ENCODE data around the gene CD52. TPM values are rescaled to one million over a fixed set of nuclear protein-coding genes. Genes with fewer than 3 reads are reported as not detected.

The CD52 gene
- polyA plus RNA-seq, 1 experiment: not detected

DNA sequence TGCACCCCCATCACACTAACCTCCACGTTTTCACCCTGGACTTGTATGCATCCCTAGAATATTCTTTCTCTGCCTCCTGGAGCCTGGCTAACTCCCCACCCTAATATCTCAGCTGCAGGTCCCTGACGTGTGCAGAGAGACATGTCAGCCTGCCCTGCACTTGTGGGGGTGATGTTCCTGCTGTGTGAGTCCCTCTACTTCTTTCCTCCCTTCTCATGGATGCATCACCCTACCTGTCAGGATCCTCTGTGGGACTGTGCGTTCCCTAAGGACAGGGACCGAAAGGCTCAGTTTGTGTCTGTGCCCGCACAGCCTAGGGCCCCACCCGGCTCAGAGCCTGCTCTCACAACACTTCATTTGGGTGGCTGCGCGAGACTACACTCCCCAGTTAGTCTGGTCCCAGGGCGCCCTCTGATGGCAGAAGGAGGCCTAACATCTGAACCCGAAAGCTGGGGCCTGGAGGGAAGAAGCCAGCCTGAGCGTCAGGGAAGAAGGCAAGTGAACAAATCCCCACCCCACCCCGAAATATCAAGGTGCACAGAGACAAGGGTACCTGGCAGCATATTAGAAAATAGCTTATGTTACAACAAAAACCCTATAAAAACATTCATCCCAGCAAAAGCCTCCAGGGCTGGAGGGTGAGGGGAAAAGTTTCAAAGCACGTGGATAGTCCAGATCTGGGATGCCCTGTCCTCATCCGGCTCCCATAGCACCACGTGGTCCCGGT lies 3.7 kb downstream of the CD52 start:
- TF ChIP-seq, protein P1, sequence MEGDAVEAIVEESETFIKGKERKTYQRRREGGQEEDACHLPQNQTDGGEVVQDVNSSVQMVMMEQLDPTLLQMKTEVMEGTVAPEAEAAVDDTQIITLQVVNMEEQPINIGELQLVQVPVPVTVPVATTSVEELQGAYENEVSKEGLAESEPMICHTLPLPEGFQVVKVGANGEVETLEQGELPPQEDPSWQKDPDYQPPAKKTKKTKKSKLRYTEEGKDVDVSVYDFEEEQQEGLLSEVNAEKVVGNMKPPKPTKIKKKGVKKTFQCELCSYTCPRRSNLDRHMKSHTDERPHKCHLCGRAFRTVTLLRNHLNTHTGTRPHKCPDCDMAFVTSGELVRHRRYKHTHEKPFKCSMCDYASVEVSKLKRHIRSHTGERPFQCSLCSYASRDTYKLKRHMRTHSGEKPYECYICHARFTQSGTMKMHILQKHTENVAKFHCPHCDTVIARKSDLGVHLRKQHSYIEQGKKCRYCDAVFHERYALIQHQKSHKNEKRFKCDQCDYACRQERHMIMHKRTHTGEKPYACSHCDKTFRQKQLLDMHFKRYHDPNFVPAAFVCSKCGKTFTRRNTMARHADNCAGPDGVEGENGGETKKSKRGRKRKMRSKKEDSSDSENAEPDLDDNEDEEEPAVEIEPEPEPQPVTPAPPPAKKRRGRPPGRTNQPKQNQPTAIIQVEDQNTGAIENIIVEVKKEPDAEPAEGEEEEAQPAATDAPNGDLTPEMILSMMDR (IDR thresholded peaks at IDR 0.05; ENCODE audit: low read depth, low read length): peak; percentile 88
- Histone ChIP-seq H3K4me3 (ENCODE audit: low read depth, low read length) (no peak overlapping the region), H3K27me3 (ENCODE audit: control insufficient read depth, insufficient read depth, low read length) (no peaks in the 10 kb centered on the region), H3K27ac (ENCODE audit: low read depth, low read length) (no peak overlapping the region), H3K9me3 (ENCODE audit: control insufficient read depth, insufficient read depth, low read length) (no peaks in the 10 kb centered on the region)
- POLR2A ChIA-PET: interaction anchor here (0.6 to 1.1 kb wide), 3 partner anchors 37 to 86 kb away, joined by 3 to 5 read pairs (median 3); no protein-coding TSS in a partner anchor
- CTCF ChIA-PET: interaction anchor here (0.5 to 5.5 kb wide), 47 partner anchors 8 to 931 kb away, joined by 3 to 62 read pairs (median 4); partner anchors contain the start of genes C1orf232, CEP85, CRYBG2 and SH3BGRL3
- DNase-seq (ENCODE audit: low read depth, low spot score): peak; percentile 52

DNA sequence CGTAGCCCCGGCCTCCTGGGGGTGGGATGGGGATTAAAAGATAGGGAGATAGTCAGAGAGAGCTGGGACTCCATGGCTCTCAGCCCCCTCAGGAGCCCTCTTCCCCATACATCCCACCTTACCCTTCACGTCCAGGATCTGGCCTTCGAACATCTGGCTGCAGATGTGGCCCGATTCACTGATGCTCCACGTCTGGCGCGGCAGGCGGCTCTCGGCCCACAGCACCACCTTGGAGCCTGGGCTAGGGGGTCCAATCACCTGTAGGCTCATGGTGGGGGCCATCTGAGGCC lies 4.2 kb downstream of the CD52 start:
- CTCF ChIA-PET: interaction anchor here (0.5 to 5.5 kb wide), 45 partner anchors 8 to 932 kb away, joined by 3 to 62 read pairs (median 5); partner anchors contain the start of genes C1orf232, CEP85, CRYBG2 and SH3BGRL3
- Histone ChIP-seq H3K27ac (ENCODE audit: low read depth, low read length) (no peak overlapping the region), H3K4me3 (ENCODE audit: low read depth, low read length) (no peak overlapping the region), H3K27me3 (ENCODE audit: control insufficient read depth, insufficient read depth, low read length) (no peaks in the 10 kb centered on the region), H3K9me3 (ENCODE audit: control insufficient read depth, insufficient read depth, low read length) (no peaks in the 10 kb centered on the region)
- DNase-seq (ENCODE audit: low read depth, low spot score): no peak
- TF ChIP-seq, protein P1 (IDR thresholded peaks at IDR 0.05; ENCODE audit: low read depth, low read length): no peak
- POLR2A ChIA-PET: interaction anchor here (0.6 to 1.1 kb wide), 3 partner anchors 37 to 86 kb away, joined by 3 to 5 read pairs (median 3); no protein-coding TSS in a partner anchor

DNA sequence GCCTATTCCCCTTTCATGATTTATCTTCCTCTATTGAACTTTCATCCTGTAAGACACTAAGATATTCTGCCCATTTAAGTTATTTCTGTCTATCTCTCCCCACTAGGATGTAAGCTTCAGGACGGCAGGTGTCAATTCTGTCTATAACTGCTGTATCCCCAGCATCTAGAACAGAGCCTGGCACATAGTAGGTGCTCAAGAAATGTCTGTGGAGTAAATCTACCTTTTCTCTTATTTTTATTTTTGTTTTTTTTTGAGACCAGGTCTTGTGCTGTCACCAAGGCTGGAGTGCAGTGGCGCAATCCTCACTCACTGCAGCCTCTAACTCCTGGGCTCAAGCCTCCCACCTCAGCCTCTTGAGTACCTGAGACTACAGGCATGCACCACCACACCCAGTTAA lies 5.6 kb downstream of the CD52 start:
- ChIA-PET CTCF (interaction anchor here (1.5 to 5.5 kb wide), 2 partner anchors 39 to 47 kb away, joined by 3 to 62 read pairs; no protein-coding TSS in a partner anchor), POLR2A (no interaction called here)
- no peak overlapping the region for H3K4me3 ChIP-seq (ENCODE audit: low read depth, low read length)
- H3K27me3 ChIP-seq (ENCODE audit: control insufficient read depth, insufficient read depth, low read length): peaks cover 4% of the 10 kb centered on the region
- H3K9me3 ChIP-seq (ENCODE audit: control insufficient read depth, insufficient read depth, low read length): no peaks in the 10 kb centered on the region
- no peak for DNase-seq (ENCODE audit: low read depth, low spot score)
- TF ChIP-seq, protein P1 (IDR thresholded peaks at IDR 0.05; ENCODE audit: low read depth, low read length): no peak
- no peak overlapping the region for H3K27ac ChIP-seq (ENCODE audit: low read depth, low read length)

DNA sequence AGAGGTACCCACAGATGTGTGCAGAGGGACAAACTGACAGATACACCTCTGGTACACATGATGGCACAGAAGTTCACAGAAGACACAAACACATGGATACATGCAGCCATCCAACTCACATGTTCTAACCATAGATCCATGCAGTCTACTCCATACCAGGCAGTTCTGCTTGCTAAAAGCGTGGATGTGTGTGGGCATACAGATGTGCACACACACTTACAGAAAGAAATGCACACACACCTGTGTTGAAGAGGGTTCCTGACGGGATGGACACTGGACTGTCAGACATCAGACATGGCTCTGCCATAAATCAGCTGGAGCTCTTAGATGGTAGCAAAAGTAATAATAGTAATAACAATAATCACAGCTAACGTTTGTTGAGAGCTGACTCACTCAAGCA lies 6.8 kb downstream of the CD52 start:
- peaks cover 4% of the 10 kb centered on the region for H3K27me3 ChIP-seq (ENCODE audit: control insufficient read depth, insufficient read depth, low read length)
- no peak overlapping the region for H3K4me3 ChIP-seq (ENCODE audit: low read depth, low read length)
- no peak for DNase-seq (ENCODE audit: low read depth, low spot score)
- CTCF ChIA-PET: no interaction called here
- POLR2A ChIA-PET: no interaction called here
- TF ChIP-seq, protein P1 (IDR thresholded peaks at IDR 0.05; ENCODE audit: low read depth, low read length): no peak
- no peak overlapping the region for H3K27ac ChIP-seq (ENCODE audit: low read depth, low read length)
- no peaks in the 10 kb centered on the region for H3K9me3 ChIP-seq (ENCODE audit: control insufficient read depth, insufficient read depth, low read length)

DNA sequence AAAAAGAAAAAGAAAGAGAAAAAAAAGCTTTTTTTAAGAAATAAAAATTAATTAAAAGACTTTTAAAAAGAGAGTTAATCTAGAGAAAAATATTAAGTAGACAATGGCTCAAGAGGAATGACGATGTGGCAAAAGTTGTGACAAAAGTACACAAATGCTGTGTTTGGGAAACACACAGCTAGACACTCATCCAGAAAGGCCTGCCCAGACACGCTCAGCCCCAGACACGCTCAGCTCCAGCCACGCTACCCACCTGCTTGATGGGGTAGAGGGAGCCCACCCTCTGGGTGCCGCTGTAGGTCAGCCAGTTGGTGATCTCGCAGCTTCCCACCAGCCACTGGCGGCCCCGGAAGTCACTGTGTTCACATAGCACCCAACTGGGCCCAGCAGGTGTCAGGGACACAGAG lies 10.2 kb downstream of the CD52 start:
- no peak for DNase-seq (ENCODE audit: low read depth, low spot score)
- ChIA-PET CTCF (interaction anchor here (0.6 kb wide), 1 partner anchor 124 kb away, joined by 3 read pairs; no protein-coding TSS in a partner anchor), POLR2A (no interaction called here)
- TF ChIP-seq, protein P1 (IDR thresholded peaks at IDR 0.05; ENCODE audit: low read depth, low read length): no peak
- no peak overlapping the region for H3K27ac ChIP-seq (ENCODE audit: low read depth, low read length)
- H3K9me3 ChIP-seq (ENCODE audit: control insufficient read depth, insufficient read depth, low read length): no peaks in the 10 kb centered on the region
- H3K27me3 ChIP-seq (ENCODE audit: control insufficient read depth, insufficient read depth, low read length): peaks cover 6% of the 10 kb centered on the region
- H3K4me3 ChIP-seq (ENCODE audit: low read depth, low read length): no peak overlapping the region

Data from AG04450 (cell line).